Neutrophil (primary cell): ENCODE data around the gene TEX12.

Experiments used
- H3K27ac ChIP-seq: fragments of 200-600 bp; sonication (generic); 2 replicates; pipeline ENCODE4 v1.5.1; 2016; ENCODE audit warnings: mild to moderate bottlenecking, moderate library complexity
- H3K27me3 ChIP-seq: fragments of 200-600 bp; sonication (generic); 2 replicates; pipeline ENCODE4 v1.6.0; 2016; ENCODE audit warnings: mild to moderate bottlenecking
- H3K36me3 ChIP-seq: fragments of 200-600 bp; sonication (generic); 2 replicates; pipeline ENCODE4 v1.5.1; 2017
- H3K4me1 ChIP-seq, 2 experiments: fragments of 200-600 bp in 1 of 2; sonication (generic) in 1 of 2; 1 replicate in 1 of 2; 2 replicates in 1 of 2; pipeline versions ENCODE4 v1.5.1 to v1.6.1; 2013 to 2016; ENCODE audit warnings: low read depth in 1 of 2, low read length in 1 of 2, mild to moderate bottlenecking in 1 of 2, moderate library complexity in 1 of 2; ENCODE audit not compliant: control insufficient read depth in 1 of 2, insufficient read depth in 1 of 2
- H3K4me3 ChIP-seq, 2 experiments: fragments of 200-600 bp in 1 of 2; sonication (generic) in 1 of 2; 1 replicate in 1 of 2; 2 replicates in 1 of 2; pipeline ENCODE4 v1.5.1; 2013 to 2016; ENCODE audit warnings: low read depth in 1 of 2, low read length in 1 of 2, mild to moderate bottlenecking in 1 of 2, moderate library complexity in 1 of 2
- H3K9me3 ChIP-seq: fragments of 200-600 bp; sonication (generic); 2 replicates; pipeline ENCODE4 v1.5.1; 2016
- CTCF ChIP-seq: fragments of 200-600 bp; sonication (generic); IDR thresholded peaks from 2 replicates; pipeline ENCODE4 v1.5.1; 2016; ENCODE audit warnings: antibody characterized with exemption

The TEX12 gene

GRCh38 chr11:112167145-112167544, at the start of gene TEX12:
Gene TEX12, plus strand, starts transcription at chr11:112167372. Its CDS starts 1,897 bp downstream, at chr11:112169269.
- Histone ChIP-seq H3K27ac (no peak within 1 kb of the TSS), H3K4me1 (peaks cover 29% of the 10 kb centered on the region in 2 experiments), H3K9me3 (no peaks in the 10 kb centered on the region), H3K4me3 (no peak within 1 kb of the TSS), H3K27me3 (no peaks in the 10 kb centered on the region), H3K36me3 (no peaks in the 10 kb centered on the region)
- TF ChIP-seq CTCF: no peak

GRCh38 chr11:112118176-112118575, 49.0 kb upstream of the TEX12 start:
- no peak for TF ChIP-seq CTCF
- Histone ChIP-seq H3K27ac (no peak overlapping the region), H3K4me3 (no peak overlapping the region), H3K27me3 (no peaks in the 10 kb centered on the region), H3K4me1 (no peaks in the 10 kb centered on the region), H3K9me3 (no peaks in the 10 kb centered on the region), H3K36me3 (no peaks in the 10 kb centered on the region)

- H3K9me3 ChIP-seq: no peaks in the 10 kb centered on the region
- no peaks in the 10 kb centered on the region for H3K27me3 ChIP-seq
- H3K4me1 ChIP-seq: no peaks in the 10 kb centered on the region
- no peak for TF ChIP-seq CTCF
- H3K36me3 ChIP-seq: no peaks in the 10 kb centered on the region
- H3K4me3 ChIP-seq: no peak overlapping the region
- H3K27ac ChIP-seq: no peak overlapping the region
Observed at GRCh38 chr11:112121981-112122615, 45.1 kb upstream of the TEX12 start.

- no peak for TF ChIP-seq CTCF
- H3K27ac ChIP-seq: no peak overlapping the region
- no peaks in the 10 kb centered on the region for H3K4me1 ChIP-seq
- H3K27me3 ChIP-seq: no peaks in the 10 kb centered on the region
- no peaks in the 10 kb centered on the region for H3K9me3 ChIP-seq
- no peaks in the 10 kb centered on the region for H3K36me3 ChIP-seq
- no peak overlapping the region for H3K4me3 ChIP-seq
Observed at GRCh38 chr11:112123129-112123528, 44.0 kb upstream of the TEX12 start.

- Histone ChIP-seq H3K27ac (no peak overlapping the region), H3K9me3 (no peaks in the 10 kb centered on the region), H3K36me3 (no peaks in the 10 kb centered on the region), H3K27me3 (no peaks in the 10 kb centered on the region), H3K4me1 (peaks cover 0 to 6% of the 10 kb centered on the region in 2 experiments), H3K4me3 (no peak overlapping the region)
- TF ChIP-seq CTCF: no peak
Observed at GRCh38 chr11:112127056-112127455, 40.1 kb upstream of the TEX12 start.
